SK-N-MC (cell line): Measurements from ENCODE around the gene CFAP221.

Experiments
- EZH2 ChIP-seq: fragments of 200-600 bp; sonication (generic); IDR thresholded peaks from one replicate; pipeline ENCODE4 v1.6.1; 2017; ENCODE audit warnings: antibody characterized with exemption
- POLR2AphosphoS5 ChIP-seq: IDR thresholded peaks from 2 replicates; pipeline ENCODE4 v1.6.1; 2012; ENCODE audit warnings: mild to moderate bottlenecking, low read depth, low read length, borderline replicate concordance

DNA sequence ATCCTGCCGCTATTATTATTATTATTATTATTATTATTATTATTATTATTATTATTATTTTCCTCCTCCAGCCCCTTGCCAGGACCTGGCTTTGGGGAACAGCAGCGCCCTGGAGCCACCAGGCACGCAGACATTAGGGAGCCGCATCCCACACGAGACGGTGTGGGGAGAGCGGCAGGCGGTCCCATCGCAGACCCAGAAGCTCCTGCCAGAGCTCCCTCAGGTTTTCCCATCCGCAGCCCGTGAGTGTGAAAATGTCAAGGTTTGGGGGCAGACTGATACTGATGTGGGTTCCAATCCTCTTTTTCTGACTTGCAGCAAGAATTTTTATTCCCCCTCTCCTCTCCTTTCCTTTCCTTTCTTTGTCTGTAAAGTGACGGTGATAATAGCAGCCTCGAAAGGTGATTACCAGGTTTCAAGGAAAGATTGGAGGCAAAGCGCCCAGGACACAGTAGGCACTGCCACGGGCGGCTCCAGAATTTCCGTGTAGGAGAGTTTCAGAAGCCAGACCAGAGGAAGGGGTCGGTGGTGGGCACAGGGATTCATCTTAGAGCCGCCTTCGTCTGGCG, 20.8 kb upstream of the CFAP221 start:
- TF ChIP-seq POLR2AphosphoS5 (no peak), EZH2 (no peak)
